ENCODE data around the gene ACTN2.
A peak's percentile ranks its signal among the peaks of the same experiment; 100 is the strongest.

Gene ACTN2

DNA sequence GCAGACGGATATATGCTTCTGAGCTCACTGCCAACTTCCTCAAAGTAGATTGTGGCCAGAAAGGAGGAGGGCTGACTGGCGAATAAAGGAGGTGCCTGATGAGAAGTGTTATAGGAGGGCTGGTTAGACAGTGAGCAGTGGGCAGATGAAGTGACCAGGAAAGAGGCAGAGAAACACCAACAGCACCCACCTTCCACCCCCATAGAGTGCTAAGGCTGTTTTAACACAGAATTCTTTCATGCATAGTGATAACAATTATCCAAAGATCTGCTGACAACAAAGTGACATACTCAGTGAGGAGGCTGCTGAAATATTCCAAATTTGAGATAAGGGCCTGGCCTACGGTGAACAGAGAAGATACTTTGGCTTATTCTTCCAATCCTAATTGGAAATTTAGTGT lies 87.6 kb downstream of the ACTN2 start:
- Histone ChIP-seq H3K4me3 (ENCODE audit: insufficient read depth, low read length, poor library complexity, severe bottlenecking) (no peak overlapping the region), H3F3A (ENCODE audit: insufficient read depth) (no peaks in the 10 kb centered on the region), H3K79me2 (ENCODE audit: insufficient read depth, low read length) (no peaks in the 10 kb centered on the region), H3K9me2 (replicated peaks; ENCODE audit: insufficient read depth, low read length) (no peaks in the 10 kb centered on the region), H3K27ac (ENCODE audit: low read depth, low read length) (no peak overlapping the region), H3K36me3 (ENCODE audit: low read length) (no peaks in the 10 kb centered on the region), H2AFZ (ENCODE audit: low read depth, low read length, severe bottlenecking) (peak overlapping the region; percentile 41), H3K9me3 (ENCODE audit: insufficient read depth, low read length) (no peaks in the 10 kb centered on the region), H4K20me1 (ENCODE audit: low read depth, low read length) (no peaks in the 10 kb centered on the region), H3K4me2 (ENCODE audit: low read depth, low read length, poor library complexity, severe bottlenecking) (no peak overlapping the region), H3K27me3 (ENCODE audit: low read length) (no peaks in the 10 kb centered on the region), H3K9ac (ENCODE audit: low read length) (no peak overlapping the region)
- no peak for TF ChIP-seq EZH2phosphoT487 (conservative IDR thresholded peaks at IDR 0.05; ENCODE audit: low read length)
- TF ChIP-seq, protein P1, sequence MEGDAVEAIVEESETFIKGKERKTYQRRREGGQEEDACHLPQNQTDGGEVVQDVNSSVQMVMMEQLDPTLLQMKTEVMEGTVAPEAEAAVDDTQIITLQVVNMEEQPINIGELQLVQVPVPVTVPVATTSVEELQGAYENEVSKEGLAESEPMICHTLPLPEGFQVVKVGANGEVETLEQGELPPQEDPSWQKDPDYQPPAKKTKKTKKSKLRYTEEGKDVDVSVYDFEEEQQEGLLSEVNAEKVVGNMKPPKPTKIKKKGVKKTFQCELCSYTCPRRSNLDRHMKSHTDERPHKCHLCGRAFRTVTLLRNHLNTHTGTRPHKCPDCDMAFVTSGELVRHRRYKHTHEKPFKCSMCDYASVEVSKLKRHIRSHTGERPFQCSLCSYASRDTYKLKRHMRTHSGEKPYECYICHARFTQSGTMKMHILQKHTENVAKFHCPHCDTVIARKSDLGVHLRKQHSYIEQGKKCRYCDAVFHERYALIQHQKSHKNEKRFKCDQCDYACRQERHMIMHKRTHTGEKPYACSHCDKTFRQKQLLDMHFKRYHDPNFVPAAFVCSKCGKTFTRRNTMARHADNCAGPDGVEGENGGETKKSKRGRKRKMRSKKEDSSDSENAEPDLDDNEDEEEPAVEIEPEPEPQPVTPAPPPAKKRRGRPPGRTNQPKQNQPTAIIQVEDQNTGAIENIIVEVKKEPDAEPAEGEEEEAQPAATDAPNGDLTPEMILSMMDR (IDR thresholded peaks at IDR 0.05; ENCODE audit: insufficient read depth, low read length, poor library complexity, severe bottlenecking), result no peak

DNA sequence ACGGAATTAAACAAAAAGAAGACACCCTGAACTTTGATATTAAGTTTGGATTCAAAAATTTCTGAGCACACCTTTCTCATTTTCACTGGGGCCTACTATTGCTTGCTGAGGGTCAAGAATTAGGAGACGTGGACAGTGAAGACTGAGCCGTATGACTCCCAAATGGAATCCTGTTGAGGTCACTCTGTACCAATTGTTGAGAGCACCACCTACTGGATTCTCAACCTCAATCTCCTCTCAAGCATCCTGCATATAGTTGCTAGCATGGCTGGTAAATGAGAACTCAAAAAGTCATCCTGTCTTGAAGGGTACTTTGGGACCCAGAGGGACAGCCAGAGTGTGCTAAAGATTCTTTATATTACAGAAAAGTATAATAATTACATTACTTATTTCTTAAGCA lies 88.6 kb downstream of the ACTN2 start:
- H3K4me2 ChIP-seq (ENCODE audit: low read depth, low read length, poor library complexity, severe bottlenecking), result no peak overlapping the region
- H3K9me2 ChIP-seq (replicated peaks; ENCODE audit: insufficient read depth, low read length), result no peaks in the 10 kb centered on the region
- no peaks in the 10 kb centered on the region for H4K20me1 ChIP-seq (ENCODE audit: low read depth, low read length)
- no peak overlapping the region for H3K27ac ChIP-seq (ENCODE audit: low read depth, low read length)
- H3K36me3 ChIP-seq (ENCODE audit: low read length), result no peaks in the 10 kb centered on the region
- H3F3A ChIP-seq (ENCODE audit: insufficient read depth), result no peaks in the 10 kb centered on the region
- H3K27me3 ChIP-seq (ENCODE audit: low read length), result no peaks in the 10 kb centered on the region
- TF ChIP-seq, protein P1 (IDR thresholded peaks at IDR 0.05; ENCODE audit: insufficient read depth, low read length, poor library complexity, severe bottlenecking), result no peak
- TF ChIP-seq EZH2phosphoT487 (conservative IDR thresholded peaks at IDR 0.05; ENCODE audit: low read length), result no peak
- H3K9me3 ChIP-seq (ENCODE audit: insufficient read depth, low read length), result no peaks in the 10 kb centered on the region
- H3K79me2 ChIP-seq (ENCODE audit: insufficient read depth, low read length), result no peaks in the 10 kb centered on the region
- no peak overlapping the region for H3K4me3 ChIP-seq (ENCODE audit: insufficient read depth, low read length, poor library complexity, severe bottlenecking)
- no peak overlapping the region for H2AFZ ChIP-seq (ENCODE audit: low read depth, low read length, severe bottlenecking)
- H3K9ac ChIP-seq (ENCODE audit: low read length), result no peak overlapping the region

DNA sequence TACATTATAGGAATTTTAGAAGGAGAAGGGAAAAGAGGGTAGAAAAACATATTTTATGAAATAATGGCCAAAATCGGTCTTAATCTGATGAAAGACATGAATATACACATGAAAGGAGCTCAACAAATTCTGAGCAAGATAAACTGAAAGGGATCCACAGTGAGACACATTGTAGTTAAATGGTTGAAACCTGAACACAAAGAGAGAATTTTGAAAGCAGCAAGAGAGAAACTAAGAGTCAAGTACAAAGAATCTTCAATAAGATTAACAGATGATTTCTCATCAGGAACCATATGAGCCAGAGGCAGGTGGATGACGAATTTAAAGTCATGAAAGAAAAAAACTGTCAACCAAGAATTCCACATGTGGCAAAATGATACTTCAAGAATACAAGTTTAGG lies 93.0 kb downstream of the ACTN2 start:
- Histone ChIP-seq H3F3A (ENCODE audit: insufficient read depth) (no peaks in the 10 kb centered on the region), H3K27me3 (ENCODE audit: low read length) (no peaks in the 10 kb centered on the region), H3K9ac (ENCODE audit: low read length) (no peak overlapping the region), H3K9me2 (replicated peaks; ENCODE audit: insufficient read depth, low read length) (no peaks in the 10 kb centered on the region), H4K20me1 (ENCODE audit: low read depth, low read length) (no peaks in the 10 kb centered on the region), H2AFZ (ENCODE audit: low read depth, low read length, severe bottlenecking) (no peak overlapping the region), H3K27ac (ENCODE audit: low read depth, low read length) (no peak overlapping the region), H3K4me2 (ENCODE audit: low read depth, low read length, poor library complexity, severe bottlenecking) (no peak overlapping the region), H3K4me3 (ENCODE audit: insufficient read depth, low read length, poor library complexity, severe bottlenecking) (no peak overlapping the region), H3K79me2 (ENCODE audit: insufficient read depth, low read length) (no peaks in the 10 kb centered on the region), H3K9me3 (ENCODE audit: insufficient read depth, low read length) (no peaks in the 10 kb centered on the region), H3K36me3 (ENCODE audit: low read length) (no peaks in the 10 kb centered on the region)
- TF ChIP-seq, protein P1 (IDR thresholded peaks at IDR 0.05; ENCODE audit: insufficient read depth, low read length, poor library complexity, severe bottlenecking), result no peak

DNA sequence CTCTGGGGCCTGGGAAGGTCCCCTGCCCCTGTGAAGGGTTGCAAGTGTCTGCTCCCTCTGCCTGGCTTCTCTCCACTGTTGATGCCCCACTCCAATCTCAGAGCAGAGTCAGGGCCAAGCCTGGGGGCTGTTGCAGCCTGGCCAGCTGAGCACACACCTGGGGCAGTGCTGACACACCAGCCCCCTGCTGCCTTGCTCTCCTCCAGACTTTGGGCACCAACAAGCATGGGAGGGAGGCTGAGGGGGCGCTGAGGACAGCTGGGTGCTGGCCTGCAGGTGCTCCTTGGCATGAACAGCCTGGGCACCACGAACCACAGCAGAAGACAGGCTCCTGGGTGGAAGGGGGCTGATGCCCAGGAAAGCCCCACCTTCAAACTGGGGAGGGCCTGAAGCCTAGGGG lies 99.2 kb downstream of the ACTN2 start:
- Histone ChIP-seq H3K79me2 (ENCODE audit: insufficient read depth, low read length) (no peaks in the 10 kb centered on the region), H3F3A (ENCODE audit: insufficient read depth) (no peaks in the 10 kb centered on the region), H2AFZ (ENCODE audit: low read depth, low read length, severe bottlenecking) (no peak overlapping the region), H4K20me1 (ENCODE audit: low read depth, low read length) (no peaks in the 10 kb centered on the region), H3K4me2 (ENCODE audit: low read depth, low read length, poor library complexity, severe bottlenecking) (no peak overlapping the region), H3K9ac (ENCODE audit: low read length) (no peak overlapping the region), H3K27me3 (ENCODE audit: low read length) (no peaks in the 10 kb centered on the region), H3K4me3 (ENCODE audit: insufficient read depth, low read length, poor library complexity, severe bottlenecking) (no peak overlapping the region), H3K9me2 (replicated peaks; ENCODE audit: insufficient read depth, low read length) (no peaks in the 10 kb centered on the region), H3K36me3 (ENCODE audit: low read length) (no peaks in the 10 kb centered on the region), H3K9me3 (ENCODE audit: insufficient read depth, low read length) (peaks cover 7% of the 10 kb centered on the region; the same call in 1 of the 2 replicates), H3K27ac (ENCODE audit: low read depth, low read length) (no peak overlapping the region)
- TF ChIP-seq, protein P1 (IDR thresholded peaks at IDR 0.05; ENCODE audit: insufficient read depth, low read length, poor library complexity, severe bottlenecking), result no peak
- TF ChIP-seq EZH2phosphoT487 (conservative IDR thresholded peaks at IDR 0.05; ENCODE audit: low read length), result no peak
